ENCODE results near the gene TENT4A.
A peak's percentile ranks its signal among the peaks of the same experiment; 100 is the strongest.

The TENT4A gene

DNA sequence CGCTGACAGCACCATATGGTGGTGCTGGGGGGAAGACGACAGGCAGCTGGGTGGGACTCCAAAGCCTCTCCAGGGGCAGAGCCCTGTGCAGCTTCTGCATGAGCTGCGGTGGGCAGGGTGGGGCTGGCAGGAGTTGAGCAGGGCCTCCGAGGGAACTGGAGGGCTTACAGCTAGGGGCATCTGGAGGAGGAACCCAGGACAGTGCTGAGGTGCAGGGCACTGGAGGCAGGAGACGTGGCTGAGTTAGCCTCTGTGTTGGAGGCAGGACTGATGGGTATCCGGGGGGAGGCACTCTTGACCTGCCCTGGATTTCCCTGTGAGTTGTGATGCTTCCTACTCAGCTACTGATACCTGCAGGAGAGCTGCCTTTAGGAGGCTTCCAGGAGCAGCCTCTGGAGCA is 45.0 kb downstream of the TENT4A start:
- H3K9me3 ChIP-seq, result no peaks in the 10 kb centered on the region
- DNase-seq (ENCODE audit: low spot score in 2 of 2), result no peak
- H3K4me3 ChIP-seq, result no peak overlapping the region
- H3K4me1 ChIP-seq, result no peaks in the 10 kb centered on the region
- in situ Hi-C loops (cut with MboI; ENCODE audit: low sequenced_read_pairs), result loop anchor here (10.0 to 25.0 kb wide), 2 partner anchors 133 to 1104 kb away; partner anchors contain the start of genes CFAP90, FASTKD3 and MTRR
- peaks cover 46% of the 10 kb centered on the region for H3K36me3 ChIP-seq (replicated peaks)
- H3K27me3 ChIP-seq (ENCODE audit: low read depth), result no peaks in the 10 kb centered on the region

- in situ Hi-C loops (cut with MboI; ENCODE audit: low sequenced_read_pairs), result loop anchor here (10.0 to 25.0 kb wide), 2 partner anchors 134 to 1104 kb away; partner anchors contain the start of genes CFAP90, FASTKD3 and MTRR
- H3K4me1 ChIP-seq, result no peaks in the 10 kb centered on the region
- no peak overlapping the region for H3K4me3 ChIP-seq
- peaks cover 41% of the 10 kb centered on the region for H3K36me3 ChIP-seq (replicated peaks)
- H3K9me3 ChIP-seq, result no peaks in the 10 kb centered on the region
- DNase-seq (ENCODE audit: low spot score in 2 of 2), result no peak
- H3K27me3 ChIP-seq (ENCODE audit: low read depth), result no peaks in the 10 kb centered on the region
Observed at GRCh38 chr5:6758706-6759105, 45.5 kb downstream of the TENT4A start.

DNA sequence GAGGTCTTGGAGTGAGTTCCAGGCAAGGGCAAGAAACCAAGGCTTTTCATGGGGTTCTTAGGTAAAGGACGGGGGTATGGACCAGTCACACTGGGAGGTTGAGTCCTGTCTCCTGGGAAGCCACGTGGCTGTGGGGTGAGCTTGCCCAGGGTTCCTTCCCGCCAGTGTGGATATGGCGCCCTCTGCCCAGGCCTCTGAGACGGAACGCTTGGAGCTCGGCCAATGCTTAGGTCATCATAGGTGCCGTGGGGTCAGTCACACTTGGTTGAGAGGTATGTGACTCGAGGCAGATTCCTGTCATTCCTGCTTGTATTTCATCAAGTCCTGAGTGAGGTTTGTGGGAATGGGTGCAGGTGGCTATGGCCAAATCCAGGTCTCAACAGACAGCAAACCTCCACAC is 46.2 kb downstream of the TENT4A start:
- Histone ChIP-seq H3K9me3 (no peaks in the 10 kb centered on the region), H3K36me3 (replicated peaks) (peaks cover 34% of the 10 kb centered on the region), H3K4me1 (no peaks in the 10 kb centered on the region), H3K27me3 (ENCODE audit: low read depth) (no peaks in the 10 kb centered on the region), H3K4me3 (no peak overlapping the region)
- in situ Hi-C loops (cut with MboI; ENCODE audit: low sequenced_read_pairs), result loop anchor here (10.0 to 25.0 kb wide), 2 partner anchors 135 to 1103 kb away; partner anchors contain the start of genes CFAP90, FASTKD3 and MTRR
- peak in 1 of 2 experiments; percentile 29 for DNase-seq (ENCODE audit: low spot score in 2 of 2)

DNA sequence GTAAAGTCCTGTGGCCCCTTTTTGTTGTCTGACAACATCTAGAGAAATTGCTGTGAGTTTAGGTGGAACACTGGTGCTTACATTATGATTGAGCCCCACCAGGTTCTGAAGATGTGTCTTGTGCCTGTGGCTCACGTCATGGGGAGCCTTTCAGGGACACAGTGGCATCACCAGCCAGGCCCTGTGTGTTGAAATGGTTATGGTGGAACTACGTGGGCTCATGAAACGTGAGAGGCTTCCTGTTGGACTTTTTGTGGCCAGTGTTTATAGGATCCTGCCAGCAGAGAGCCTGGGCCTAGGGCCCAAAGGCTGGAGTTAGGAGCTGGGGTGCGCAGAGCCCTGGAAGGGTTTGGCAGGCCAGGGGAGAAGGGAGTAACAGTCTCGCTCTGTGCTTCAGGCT is 46.8 kb downstream of the TENT4A start:
- Histone ChIP-seq H3K4me3 (no peak overlapping the region), H3K36me3 (replicated peaks) (peaks cover 28% of the 10 kb centered on the region), H3K9me3 (no peaks in the 10 kb centered on the region), H3K4me1 (no peaks in the 10 kb centered on the region), H3K27me3 (ENCODE audit: low read depth) (no peaks in the 10 kb centered on the region)
- DNase-seq (ENCODE audit: low spot score in 2 of 2), result no peak
- in situ Hi-C loops (cut with MboI; ENCODE audit: low sequenced_read_pairs), result loop anchor here (10.0 to 25.0 kb wide), 2 partner anchors 135 to 1102 kb away; partner anchors contain the start of genes CFAP90, FASTKD3 and MTRR

- no peak for DNase-seq (ENCODE audit: low spot score in 2 of 2)
Observed at GRCh38 chr5:6760686-6761085, 47.5 kb downstream of the TENT4A start.

DNA sequence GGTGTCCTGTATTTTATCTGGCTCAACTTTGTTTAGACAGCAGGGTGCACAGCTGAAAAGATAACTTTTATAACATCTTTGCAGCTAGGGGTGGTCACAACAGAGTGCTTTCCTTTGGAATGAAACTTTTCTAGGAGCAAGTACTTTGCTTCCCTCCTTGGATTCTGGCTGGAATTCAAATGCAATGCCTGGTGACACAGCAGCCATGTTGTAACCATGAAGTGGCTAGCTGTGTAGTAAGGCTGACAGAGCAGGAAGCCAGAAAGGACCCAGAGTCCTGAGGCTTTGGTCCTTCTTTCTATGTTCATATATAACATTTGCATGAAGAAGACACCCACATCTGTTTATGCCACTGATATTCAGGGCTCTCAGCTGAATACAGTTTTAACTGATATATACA is 48.1 kb downstream of the TENT4A start:
- Histone ChIP-seq H3K4me1 (no peaks in the 10 kb centered on the region), H3K27me3 (ENCODE audit: low read depth) (no peaks in the 10 kb centered on the region), H3K9me3 (no peaks in the 10 kb centered on the region), H3K4me3 (no peak overlapping the region), H3K36me3 (replicated peaks) (peaks cover 15% of the 10 kb centered on the region)
- no peak for DNase-seq (ENCODE audit: low spot score in 2 of 2)
- in situ Hi-C loops (cut with MboI; ENCODE audit: low sequenced_read_pairs), result loop anchor here (25.0 kb wide), 1 partner anchor 1101 kb away; the partner anchor contains the start of genes CFAP90, FASTKD3 and MTRR

More at GRCh38 chr5:6760686-6761085, 47.5 kb downstream of the TENT4A start:
- in situ Hi-C loops (cut with MboI; ENCODE audit: low sequenced_read_pairs), result loop anchor here (25.0 kb wide), 1 partner anchor 1102 kb away; the partner anchor contains the start of genes CFAP90, FASTKD3 and MTRR
- H3K4me1 ChIP-seq, result no peaks in the 10 kb centered on the region
- H3K36me3 ChIP-seq (replicated peaks), result peaks cover 21% of the 10 kb centered on the region
- no peaks in the 10 kb centered on the region for H3K27me3 ChIP-seq (ENCODE audit: low read depth)
- no peak overlapping the region for H3K4me3 ChIP-seq
- H3K9me3 ChIP-seq, result no peaks in the 10 kb centered on the region

GRCh38 chr5:6762116-6762515 is 48.9 kb downstream of the TENT4A start:
- in situ Hi-C loops (cut with MboI; ENCODE audit: low sequenced_read_pairs), result loop anchor here (25.0 kb wide), 1 partner anchor 1100 kb away; the partner anchor contains the start of genes CFAP90, FASTKD3 and MTRR
- Histone ChIP-seq H3K27me3 (ENCODE audit: low read depth) (no peaks in the 10 kb centered on the region), H3K4me1 (no peaks in the 10 kb centered on the region), H3K4me3 (no peak overlapping the region), H3K9me3 (no peaks in the 10 kb centered on the region), H3K36me3 (replicated peaks) (peaks cover 7% of the 10 kb centered on the region)
- no peak for DNase-seq (ENCODE audit: low spot score in 2 of 2)

- DNase-seq (ENCODE audit: low spot score in 2 of 2), result no peak
- Histone ChIP-seq H3K4me3 (no peak overlapping the region), H3K36me3 (replicated peaks) (peaks cover 1% of the 10 kb centered on the region; the same call in 1 of the 2 replicates), H3K4me1 (no peaks in the 10 kb centered on the region), H3K27me3 (ENCODE audit: low read depth) (no peaks in the 10 kb centered on the region), H3K9me3 (no peaks in the 10 kb centered on the region)
- in situ Hi-C loops (cut with MboI; ENCODE audit: low sequenced_read_pairs), result loop anchor here (25.0 kb wide), 1 partner anchor 1100 kb away; the partner anchor contains the start of genes CFAP90, FASTKD3 and MTRR
Observed at GRCh38 chr5:6762697-6763096, 49.5 kb downstream of the TENT4A start.

DNA sequence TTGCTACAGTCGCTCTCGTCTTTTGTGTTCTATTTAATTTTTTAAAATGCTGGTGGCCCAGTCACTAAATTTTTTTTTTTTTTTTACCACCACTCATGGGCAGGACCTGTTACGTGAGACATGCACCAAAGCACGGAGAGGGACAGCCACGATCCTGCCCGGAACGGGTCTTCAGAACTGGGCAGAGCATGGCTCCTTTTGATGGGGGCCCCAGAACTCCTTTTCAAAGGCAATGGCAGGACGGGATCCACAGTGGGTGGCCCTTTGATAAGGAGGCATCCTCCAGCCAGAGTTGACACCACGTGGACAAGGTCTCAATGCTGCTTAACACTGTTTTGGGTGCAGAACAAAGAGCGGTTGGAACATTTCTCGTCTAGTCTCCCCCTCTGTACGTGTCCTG is 50.0 kb downstream of the TENT4A start:
- Histone ChIP-seq H3K36me3 (replicated peaks) (no peaks in the 10 kb centered on the region; the same call in 1 of the 2 replicates), H3K4me3 (no peak overlapping the region), H3K27me3 (ENCODE audit: low read depth) (no peaks in the 10 kb centered on the region), H3K4me1 (no peaks in the 10 kb centered on the region), H3K9me3 (no peaks in the 10 kb centered on the region)
- in situ Hi-C loops (cut with MboI; ENCODE audit: low sequenced_read_pairs), result loop anchor here (25.0 kb wide), 1 partner anchor 1099 kb away; the partner anchor contains the start of genes CFAP90, FASTKD3 and MTRR
- DNase-seq (ENCODE audit: low spot score in 2 of 2), result no peak

DNA sequence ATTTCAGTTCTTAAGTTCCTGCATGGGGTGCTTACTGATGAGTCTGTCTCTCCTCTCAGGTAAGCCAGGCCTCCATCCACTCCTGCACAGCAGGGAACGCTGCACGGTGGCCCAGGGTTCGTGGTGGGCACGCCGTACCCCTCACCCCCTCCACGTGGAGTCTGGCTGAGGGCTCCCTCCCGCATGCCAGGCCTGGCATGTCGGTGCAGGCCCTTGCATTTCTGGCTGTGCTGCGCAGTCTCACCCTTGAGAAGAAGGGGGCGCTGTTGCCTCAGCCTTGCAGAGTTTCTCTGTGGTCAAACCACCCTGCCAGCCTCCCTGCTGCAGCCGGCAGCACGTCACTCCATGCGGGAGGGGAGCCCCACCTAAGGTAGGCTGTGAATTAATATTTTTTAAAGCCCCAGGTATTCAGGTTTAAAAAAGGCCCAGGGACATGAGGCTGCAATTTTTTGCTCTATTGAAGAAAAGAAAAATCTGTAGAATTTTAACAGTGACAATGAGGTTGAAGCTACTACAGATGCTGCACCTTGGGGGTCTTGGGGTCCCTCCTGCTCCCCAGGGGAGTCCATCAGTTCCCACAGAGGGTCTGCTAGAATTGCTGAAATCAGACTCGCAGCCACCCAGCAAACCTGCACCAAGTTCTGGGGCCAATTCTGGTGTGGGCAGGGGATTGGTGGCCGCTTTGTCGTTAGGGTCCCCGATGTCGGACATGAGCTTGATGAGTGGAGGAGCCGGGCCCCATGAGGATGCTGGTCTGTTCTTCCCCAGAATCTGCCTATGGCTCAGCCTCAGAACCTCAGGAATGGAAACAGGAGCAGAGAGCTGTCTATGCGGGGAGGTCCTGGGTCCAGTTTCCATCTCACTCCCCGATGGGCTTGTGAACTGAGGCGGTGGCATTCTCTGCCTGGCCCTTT is 52.6 kb downstream of the TENT4A start:
- Histone ChIP-seq H3K4me1 (no peaks in the 10 kb centered on the region), H3K27me3 (ENCODE audit: low read depth) (no peaks in the 10 kb centered on the region), H3K36me3 (replicated peaks) (no peaks in the 10 kb centered on the region), H3K9me3 (no peaks in the 10 kb centered on the region), H3K4me3 (no peak overlapping the region)
- in situ Hi-C loops (cut with MboI; ENCODE audit: low sequenced_read_pairs), result loop anchor here (25.0 kb wide), 1 partner anchor 1096 kb away; the partner anchor contains the start of genes CFAP90, FASTKD3 and MTRR
- DNase-seq (ENCODE audit: low spot score in 2 of 2), result peak; percentile 45 to 87

GRCh38 chr5:6766604-6767093 is 53.4 kb downstream of the TENT4A start:
- DNase-seq (ENCODE audit: low spot score in 2 of 2), result no peak
- H3K4me3 ChIP-seq, result no peak overlapping the region
- no peaks in the 10 kb centered on the region for H3K27me3 ChIP-seq (ENCODE audit: low read depth)
- H3K9me3 ChIP-seq, result no peaks in the 10 kb centered on the region
- H3K36me3 ChIP-seq (replicated peaks), result no peaks in the 10 kb centered on the region
- in situ Hi-C loops (cut with MboI; ENCODE audit: low sequenced_read_pairs), result loop anchor here (25.0 kb wide), 1 partner anchor 1096 kb away; the partner anchor contains the start of genes CFAP90, FASTKD3 and MTRR
- no peaks in the 10 kb centered on the region for H3K4me1 ChIP-seq

DNA sequence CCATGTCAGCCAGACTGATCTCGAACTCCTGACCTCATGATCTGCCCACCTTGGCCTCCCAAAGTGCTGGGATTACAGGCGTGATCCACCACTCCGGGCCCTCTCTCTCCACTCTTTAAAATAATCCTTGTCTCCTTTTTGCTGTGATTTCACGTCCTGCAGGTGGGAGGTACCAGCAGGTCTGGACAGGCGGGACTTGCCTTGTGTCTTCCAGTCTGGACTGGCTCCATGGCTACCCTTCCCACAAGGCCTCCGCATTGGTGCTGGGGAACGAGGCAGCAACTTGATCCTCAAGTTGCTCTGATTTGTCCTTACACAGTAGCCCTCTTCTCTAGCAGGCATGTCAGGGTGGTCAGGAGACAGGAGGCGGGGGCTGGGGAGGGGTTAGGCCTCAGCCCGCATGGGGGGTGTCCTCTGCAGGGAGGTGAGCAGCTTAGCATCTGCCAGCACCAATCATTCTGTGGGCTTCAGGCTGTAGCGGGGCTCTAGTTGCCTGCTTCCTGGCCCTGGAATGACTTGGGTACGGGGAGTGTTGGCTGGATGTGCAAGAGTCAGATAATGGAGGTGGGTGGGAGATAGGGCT is 54.3 kb downstream of the TENT4A start:
- DNase-seq (ENCODE audit: low spot score in 2 of 2), result no peak
- H3K27me3 ChIP-seq (ENCODE audit: low read depth), result no peaks in the 10 kb centered on the region
- no peaks in the 10 kb centered on the region for H3K4me1 ChIP-seq
- no peak overlapping the region for H3K4me3 ChIP-seq
- H3K36me3 ChIP-seq (replicated peaks), result no peaks in the 10 kb centered on the region
- in situ Hi-C loops (cut with MboI; ENCODE audit: low sequenced_read_pairs), result loop anchor here (25.0 kb wide), 1 partner anchor 1095 kb away; the partner anchor contains the start of genes CFAP90, FASTKD3 and MTRR
- H3K9me3 ChIP-seq, result no peaks in the 10 kb centered on the region

DNA sequence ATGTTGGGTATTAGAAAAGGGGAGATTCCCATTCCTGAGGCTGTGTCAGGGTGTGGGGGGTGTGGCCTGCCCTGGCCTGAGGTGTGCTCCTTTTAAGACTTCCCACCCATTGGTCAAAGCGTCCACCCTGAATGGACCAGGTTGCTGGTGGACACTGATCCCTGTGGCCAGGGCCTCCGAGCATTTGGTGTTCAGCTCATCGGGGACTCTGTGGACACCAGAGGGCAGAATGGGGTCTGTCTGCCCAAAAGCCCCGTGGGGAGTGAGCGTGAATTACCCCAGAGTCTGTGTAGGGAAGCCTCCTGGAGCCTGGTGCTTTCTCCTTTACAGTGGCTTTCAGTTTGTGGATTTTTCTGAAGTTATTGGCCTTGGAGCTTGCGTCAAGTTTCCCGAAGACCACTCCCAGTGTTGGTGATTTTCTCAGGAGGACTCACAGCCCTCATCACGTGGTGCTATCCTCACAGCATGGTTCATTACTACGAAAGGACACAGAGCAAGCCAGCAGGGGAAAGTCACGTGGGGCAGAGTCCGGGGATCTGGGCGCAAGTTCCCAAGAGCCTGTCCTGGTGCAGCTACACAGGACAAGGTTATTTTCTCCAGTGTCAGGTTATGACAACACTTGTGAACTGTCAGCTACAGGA is 55.5 kb downstream of the TENT4A start:
- Histone ChIP-seq H3K36me3 (replicated peaks) (no peaks in the 10 kb centered on the region), H3K4me3 (no peak overlapping the region), H3K4me1 (no peaks in the 10 kb centered on the region), H3K9me3 (no peaks in the 10 kb centered on the region), H3K27me3 (ENCODE audit: low read depth) (no peaks in the 10 kb centered on the region)
- no peak for DNase-seq (ENCODE audit: low spot score in 2 of 2)
- in situ Hi-C loops (cut with MboI; ENCODE audit: low sequenced_read_pairs), result loop anchor here (25.0 kb wide), 1 partner anchor 1094 kb away; the partner anchor contains the start of genes CFAP90, FASTKD3 and MTRR
